ENCODE measurements around the gene SLC26A2. TPM values are rescaled to one million over a fixed set of nuclear protein-coding genes. Genes with fewer than 3 reads are reported as not detected.

The SLC26A2 gene
- total and polyA plus RNA-seq, 11 donors: 1.5 to 22.1 (median 6.8) TPM

- Histone ChIP-seq H3K4me1 (peaks cover 0 to 22% (median 14%) of the 10 kb centered on the region in 12 donors), H3K27me3 (no peaks in the 10 kb centered on the region), H3K4me3 (no peak overlapping the region), H3K27ac (no peak overlapping the region), H3K9me3 (no peaks in the 10 kb centered on the region), H3K36me3 (no peaks in the 10 kb centered on the region)
- TF ChIP-seq CTCF (IDR thresholded peaks at IDR 0.05): no peak
- TF ChIP-seq POLR2A (IDR thresholded peaks at IDR 0.05): no peak
- 97 to 98% (median 97%) methylated on average over 5 of the region's 5 CpGs for WGBS, 4 donors
- ATAC-seq (no peak), DNase-seq (no peak)
- intact Hi-C loops (cut with DNase I): loop anchor here in 9 of 10 donors (2.0 to 10.0 kb wide), 7 partner anchors 105 to 328 kb away; no protein-coding TSS in a partner anchor
These were observed 2.2 kb downstream of the SLC26A2 start for GRCh38 chr5:149962601-149963300.

- H3K36me3 ChIP-seq: no peaks in the 10 kb centered on the region
- WGBS, 4 donors: 98 to 100% (median 98%) methylated on average over 3 of the region's 3 CpGs
- H3K4me1 ChIP-seq: peaks cover 0 to 22% (median 14%) of the 10 kb centered on the region in 12 donors
- H3K9me3 ChIP-seq: no peaks in the 10 kb centered on the region
- no peak for TF ChIP-seq CTCF (IDR thresholded peaks at IDR 0.05)
- no peak for TF ChIP-seq POLR2A (IDR thresholded peaks at IDR 0.05)
- no peak overlapping the region for H3K4me3 ChIP-seq
- no peak overlapping the region for H3K27ac ChIP-seq
- no peak for ATAC-seq
- intact Hi-C loops (cut with DNase I): loop anchor here in 9 of 10 donors (2.0 to 10.0 kb wide), 7 partner anchors 106 to 329 kb away; no protein-coding TSS in a partner anchor
- DNase-seq: no peak
- H3K27me3 ChIP-seq: no peaks in the 10 kb centered on the region
These were observed 3.2 kb downstream of the SLC26A2 start for GRCh38 chr5:149963729-149964128.

- WGBS, 4 donors: 91 to 98% (median 94%) methylated on average over 3 of the region's 3 CpGs
- Histone ChIP-seq H3K4me1 (peaks cover 0 to under 1% (median 0%) of the 10 kb centered on the region in 12 donors), H3K27ac (no peak overlapping the region), H3K36me3 (peaks cover 0 to 3% (median 0%) of the 10 kb centered on the region in 9 donors), H3K9me3 (no peaks in the 10 kb centered on the region), H3K4me3 (no peak overlapping the region), H3K27me3 (no peaks in the 10 kb centered on the region)
- no peak for DNase-seq
- TF ChIP-seq POLR2A (IDR thresholded peaks at IDR 0.05) (no peak), CTCF (IDR thresholded peaks at IDR 0.05) (no peak)
- intact Hi-C loops (cut with DNase I): loop anchor here in 3 of 10 donors (10.0 kb wide), 1 partner anchor 332 kb away; no protein-coding TSS in a partner anchor
- no peak for ATAC-seq
These were observed 6.4 kb downstream of the SLC26A2 start for GRCh38 chr5:149966946-149967345.

- Histone ChIP-seq H3K27ac (no peak overlapping the region), H3K4me3 (no peak overlapping the region), H3K4me1 (no peaks in the 10 kb centered on the region), H3K36me3 (peaks cover 0 to 3% (median 0%) of the 10 kb centered on the region in 9 donors), H3K9me3 (no peaks in the 10 kb centered on the region), H3K27me3 (no peaks in the 10 kb centered on the region)
- no peak for ATAC-seq
- WGBS, 4 donors: 90 to 93% (median 92%) methylated on average over 4 of the region's 4 CpGs
- no peak for DNase-seq
- intact Hi-C loops (cut with DNase I): loop anchor here in 3 of 10 donors (10.0 kb wide), 1 partner anchor 335 kb away; no protein-coding TSS in a partner anchor
- TF ChIP-seq CTCF (IDR thresholded peaks at IDR 0.05) (no peak), POLR2A (IDR thresholded peaks at IDR 0.05) (no peak)
These were observed 8.8 kb downstream of the SLC26A2 start for GRCh38 chr5:149969181-149969930.

Data from heart left ventricle (tissue), 16 donors.